Lower leg skin (tissue), 3 donors: ENCODE measurements around the gene ZNF185.
A peak's percentile ranks its signal among the peaks of the same experiment; 100 is the strongest.

Source experiments
- POLR2A ChIP-seq, 2 donors: fragments of 450-650 bp; IDR thresholded peaks; one replicate each; pipeline ENCODE4 v1.6.1; 2016 to 2017; ENCODE audit warnings: antibody characterized with exemption in 2 of 2, mild to moderate bottlenecking in 1 of 2, moderate library complexity in 1 of 2
- TF ChIP-seq, protein P1 (sequence below), 3 donors: fragments of 450-650 bp; IDR thresholded peaks; one replicate each; pipeline ENCODE4 v1.5.1; 2016; ENCODE audit warnings: antibody characterized with exemption in 3 of 3, mild to moderate bottlenecking in 3 of 3, moderate library complexity in 2 of 3

- TF ChIP-seq, protein P1, sequence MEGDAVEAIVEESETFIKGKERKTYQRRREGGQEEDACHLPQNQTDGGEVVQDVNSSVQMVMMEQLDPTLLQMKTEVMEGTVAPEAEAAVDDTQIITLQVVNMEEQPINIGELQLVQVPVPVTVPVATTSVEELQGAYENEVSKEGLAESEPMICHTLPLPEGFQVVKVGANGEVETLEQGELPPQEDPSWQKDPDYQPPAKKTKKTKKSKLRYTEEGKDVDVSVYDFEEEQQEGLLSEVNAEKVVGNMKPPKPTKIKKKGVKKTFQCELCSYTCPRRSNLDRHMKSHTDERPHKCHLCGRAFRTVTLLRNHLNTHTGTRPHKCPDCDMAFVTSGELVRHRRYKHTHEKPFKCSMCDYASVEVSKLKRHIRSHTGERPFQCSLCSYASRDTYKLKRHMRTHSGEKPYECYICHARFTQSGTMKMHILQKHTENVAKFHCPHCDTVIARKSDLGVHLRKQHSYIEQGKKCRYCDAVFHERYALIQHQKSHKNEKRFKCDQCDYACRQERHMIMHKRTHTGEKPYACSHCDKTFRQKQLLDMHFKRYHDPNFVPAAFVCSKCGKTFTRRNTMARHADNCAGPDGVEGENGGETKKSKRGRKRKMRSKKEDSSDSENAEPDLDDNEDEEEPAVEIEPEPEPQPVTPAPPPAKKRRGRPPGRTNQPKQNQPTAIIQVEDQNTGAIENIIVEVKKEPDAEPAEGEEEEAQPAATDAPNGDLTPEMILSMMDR (IDR thresholded peaks at IDR 0.05) = peak in 1 of 3 donors; percentile 55
- no peak for TF ChIP-seq POLR2A (IDR thresholded peaks at IDR 0.05)
Observed at GRCh38 chrX:152941328-152942076, 43.6 kb downstream of the ZNF185 start.
